IPS DF 19.7 (cell line): ENCODE measurements around the gene CDK5.

Experiments used
- DNase-seq: peaks from one replicate; pipeline ENCODE4 v3.0.0-alpha.2; 2013; ENCODE audit warnings: low read depth, low spot score

The CDK5 gene

GRCh38 chr7:151057506-151057988 lies at the start of gene CDK5:
Gene CDK5, minus strand, starts transcription at chr7:151057897. Its CDS starts 49 bp downstream, at chr7:151057848.
- no peak for DNase-seq

DNA sequence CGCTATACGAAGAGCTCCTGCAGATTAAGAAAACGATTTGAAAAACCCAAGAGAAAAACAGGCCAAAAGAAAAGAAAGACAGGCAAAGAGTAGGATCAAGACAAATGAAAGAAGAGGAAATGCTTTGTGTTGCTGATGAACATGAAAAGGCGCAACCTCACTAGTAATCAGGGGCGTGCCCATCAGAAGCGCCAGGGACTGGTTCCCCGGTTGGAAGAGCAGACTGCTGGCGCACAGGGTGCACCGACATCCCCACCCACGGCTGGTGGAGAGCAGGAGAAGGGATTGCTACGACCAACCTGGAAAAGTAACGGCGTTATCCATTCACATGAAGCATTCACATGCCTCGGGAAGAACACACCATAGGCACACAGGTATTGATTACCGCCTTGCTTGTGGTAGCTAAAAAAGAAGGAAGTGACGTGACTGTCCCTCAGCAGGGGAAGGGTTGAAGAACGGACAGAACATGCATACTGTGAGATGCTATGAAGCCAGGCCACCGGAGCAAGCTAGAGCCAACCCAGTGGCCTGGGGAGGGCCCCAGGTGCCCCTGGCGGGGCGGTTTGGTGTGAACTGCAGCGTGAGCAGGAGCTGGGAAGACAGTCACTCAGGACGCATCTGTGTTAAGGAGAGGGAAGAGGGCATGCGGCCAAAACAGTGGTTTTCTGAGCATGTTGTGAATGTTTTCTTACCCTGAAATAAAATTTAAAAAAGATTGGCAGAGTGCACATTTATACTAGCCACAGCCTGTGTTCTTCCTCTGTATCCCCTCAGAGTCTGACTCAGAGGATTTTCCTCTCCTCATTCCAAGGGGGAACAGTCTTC lies 46.9 kb upstream of the CDK5 start:
- no peak for DNase-seq

DNA sequence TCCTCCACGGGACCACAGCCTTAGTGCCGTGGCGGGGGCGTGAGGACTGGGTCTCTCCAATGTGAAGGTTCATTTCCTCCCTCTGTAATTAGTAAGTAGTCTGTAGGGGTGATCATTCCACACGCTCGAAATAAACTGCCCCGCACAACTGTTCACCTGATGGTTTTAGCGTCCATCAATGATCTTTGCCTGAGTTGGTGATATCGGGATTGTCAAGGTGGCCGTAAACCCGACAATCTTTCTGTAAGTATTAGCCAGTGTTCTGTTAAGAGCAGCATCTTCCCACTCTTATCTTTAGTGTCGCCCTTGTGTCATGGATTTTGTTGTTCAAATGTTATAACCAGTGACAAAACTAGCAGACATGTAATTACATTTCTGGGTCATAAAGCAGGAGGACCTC lies 46.3 kb upstream of the CDK5 start:
- DNase-seq = no peak

GRCh38 chr7:151102991-151103390 lies 45.3 kb upstream of the CDK5 start:
- DNase-seq = no peak

DNA sequence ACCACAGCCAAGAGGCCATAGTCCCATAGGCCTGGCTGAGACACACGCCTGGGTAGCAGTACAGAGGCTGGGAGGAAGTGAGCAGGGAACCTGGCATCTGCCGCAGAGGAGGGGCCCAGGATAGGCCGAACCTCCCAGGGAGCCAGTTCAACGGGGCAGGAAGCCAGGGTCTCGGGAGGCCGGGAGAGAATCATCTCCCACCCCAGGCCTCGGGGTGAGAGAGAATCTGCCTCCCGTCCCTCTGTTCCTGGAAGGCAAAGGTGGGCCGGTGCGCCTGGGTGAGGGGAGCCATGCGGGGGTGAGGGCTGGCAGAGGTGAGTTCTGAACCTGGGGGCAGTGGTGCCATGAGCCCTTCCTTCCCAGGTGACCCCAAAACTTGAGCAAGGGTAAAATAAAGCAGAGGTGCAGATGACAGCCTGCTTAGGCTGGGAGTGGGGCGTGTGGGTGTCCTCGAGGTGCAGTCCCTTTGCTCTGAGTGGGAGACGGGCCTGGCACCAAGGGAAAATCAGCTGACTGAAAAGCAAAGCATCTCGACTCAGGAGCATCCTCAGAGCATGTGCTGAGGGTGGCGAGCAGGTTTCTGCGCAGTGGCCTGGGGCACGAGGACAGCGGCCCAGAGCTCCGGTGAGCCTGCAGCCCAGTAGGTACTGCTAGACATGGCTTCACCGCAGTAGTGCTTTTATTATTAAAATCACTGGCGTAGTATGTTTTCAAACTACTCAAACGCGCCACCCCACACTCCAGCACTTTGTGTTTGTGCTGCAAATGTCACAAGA lies 44.1 kb upstream of the CDK5 start:
- no peak for DNase-seq

DNA sequence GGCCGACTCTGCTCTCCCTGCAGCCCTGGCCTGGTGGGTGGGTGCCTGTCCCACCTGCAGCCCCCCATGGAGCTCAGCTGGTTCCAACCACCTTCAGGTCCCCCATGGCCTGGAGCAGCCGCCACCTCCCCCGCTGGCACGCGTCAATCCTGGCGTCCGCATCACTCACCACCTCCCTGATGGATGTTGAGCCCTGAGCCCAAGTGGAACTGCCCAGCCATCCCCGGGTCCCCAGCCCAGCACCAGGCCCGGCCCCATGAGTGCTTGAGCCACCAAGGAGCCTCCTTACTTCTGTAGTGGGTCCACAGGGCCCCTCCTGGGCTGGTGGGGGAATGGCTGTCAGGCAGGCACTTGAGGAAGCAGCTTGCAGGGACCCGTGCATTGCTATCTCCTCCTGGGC lies 43.2 kb upstream of the CDK5 start:
- no peak for DNase-seq

DNA sequence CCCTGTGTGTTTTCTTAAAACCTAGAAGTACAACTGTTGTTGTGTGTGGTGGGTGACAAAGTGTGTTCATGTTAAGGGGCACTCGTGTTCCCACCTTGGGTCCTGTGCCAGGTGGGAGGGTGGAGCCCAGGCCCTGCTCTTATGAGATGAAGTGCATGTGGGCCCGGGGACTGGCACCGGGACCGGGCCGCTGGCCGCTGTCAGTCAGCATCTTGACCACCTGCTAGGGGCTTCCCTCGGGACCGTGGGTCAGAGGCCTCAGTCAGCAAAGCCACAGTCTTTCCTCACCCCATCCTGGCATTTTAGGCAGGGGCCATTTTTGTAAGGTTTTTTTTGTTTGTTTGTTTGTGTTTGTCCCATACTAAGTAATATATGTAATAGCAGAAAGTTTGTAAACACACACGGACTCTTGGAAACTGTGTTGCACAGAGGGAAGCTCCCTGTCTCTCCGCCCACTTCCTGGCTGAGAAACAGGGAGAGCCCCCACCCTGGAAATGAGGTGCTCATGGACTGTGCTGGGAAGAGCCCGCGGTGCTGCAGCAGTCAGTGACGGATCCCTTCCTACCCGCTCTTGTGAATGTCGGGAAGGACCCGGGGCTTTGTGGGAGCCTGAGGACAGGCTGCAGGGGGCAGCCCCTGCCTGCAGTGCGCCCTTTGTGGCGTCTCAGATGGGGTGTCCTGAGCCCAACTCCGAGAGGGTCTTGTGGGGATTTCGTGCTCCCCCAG lies 42.0 kb upstream of the CDK5 start:
- no peak for DNase-seq

GRCh38 chr7:151095828-151096475 lies 38.3 kb upstream of the CDK5 start:
- DNase-seq = no peak

DNA sequence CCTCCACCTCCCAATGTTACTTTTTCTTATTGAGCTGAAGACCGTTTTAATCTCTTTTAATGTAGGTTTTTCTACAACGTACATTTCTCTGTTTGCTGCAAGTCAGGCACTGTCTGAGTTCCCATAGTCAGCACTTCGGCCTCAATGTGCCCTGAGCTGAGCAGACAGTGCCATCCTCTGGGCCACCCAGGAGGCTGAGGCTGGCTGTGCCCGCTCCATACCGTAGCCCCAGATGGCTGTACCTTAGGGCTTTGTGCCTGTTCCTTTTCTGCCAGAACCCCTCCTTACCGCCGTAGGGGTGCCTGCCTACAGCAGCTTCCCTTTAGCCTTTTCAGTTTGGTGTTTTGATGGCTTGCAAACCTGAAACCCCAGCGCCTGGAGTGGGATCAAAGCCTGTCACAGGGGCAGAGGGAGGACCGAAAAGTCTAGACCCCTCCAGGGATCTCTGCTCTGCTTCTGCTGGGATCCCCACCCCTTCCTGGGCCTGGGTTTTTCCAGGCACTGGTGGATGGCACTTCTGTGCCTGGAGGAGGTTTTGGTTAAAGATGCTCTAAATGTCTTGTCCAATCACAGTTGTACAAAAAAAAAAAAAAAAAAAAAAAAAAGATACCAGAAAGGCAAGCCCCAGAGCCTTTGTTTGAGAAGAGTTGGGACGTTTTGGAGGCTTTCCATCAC lies 37.6 kb upstream of the CDK5 start:
- DNase-seq = no peak

DNA sequence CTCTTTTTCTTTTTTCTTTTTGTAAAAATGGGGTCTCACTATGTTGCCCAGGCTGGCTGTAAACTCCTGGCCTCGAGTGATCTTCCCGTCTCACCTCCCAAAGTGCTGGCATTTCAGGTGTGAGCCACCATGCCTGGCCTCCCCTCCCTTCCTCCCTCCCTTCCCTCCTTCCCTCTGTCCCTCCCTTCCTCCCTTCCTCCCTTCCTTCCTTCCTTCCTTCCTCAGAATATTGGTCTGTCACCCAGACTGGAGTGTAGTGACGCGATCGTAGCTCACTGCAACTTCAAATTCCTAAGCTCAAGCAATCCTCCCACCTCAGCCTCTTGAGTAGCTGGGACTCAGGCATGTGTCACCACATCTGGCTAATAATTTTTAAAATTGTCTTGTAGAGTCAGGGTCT lies 37.0 kb upstream of the CDK5 start:
- no peak for DNase-seq

- no peak for DNase-seq
These were observed 36.1 kb upstream of the CDK5 start for GRCh38 chr7:151093748-151094147.

- no peak for DNase-seq
These were observed 34.3 kb upstream of the CDK5 start for GRCh38 chr7:151091988-151092387.

DNA sequence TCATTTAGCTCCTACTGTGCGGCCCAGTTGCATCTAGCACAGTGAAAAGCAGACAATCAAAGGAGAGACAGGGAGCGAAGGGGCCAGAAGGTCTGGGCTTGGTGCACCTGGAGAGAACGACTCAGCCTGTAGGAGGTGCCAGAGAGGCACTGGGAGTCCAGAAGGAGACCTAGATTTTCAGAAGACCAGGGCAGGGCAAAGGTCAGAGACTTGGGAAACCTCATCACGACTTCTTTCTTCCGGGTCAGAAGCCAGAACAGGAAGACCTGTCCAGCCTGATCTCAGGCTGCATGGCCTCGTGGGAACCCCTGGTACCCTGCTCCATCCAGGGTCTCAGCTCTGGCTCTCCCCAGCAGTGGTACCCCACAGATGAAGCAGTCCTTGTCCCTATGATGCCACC lies 33.7 kb upstream of the CDK5 start:
- no peak for DNase-seq

- DNase-seq = no peak
These were observed 33.3 kb upstream of the CDK5 start for GRCh38 chr7:151091003-151091402.

GRCh38 chr7:151089893-151090730 lies 32.4 kb upstream of the CDK5 start:
- DNase-seq = no peak

GRCh38 chr7:151088856-151089699 lies 31.4 kb upstream of the CDK5 start:
- no peak for DNase-seq

DNA sequence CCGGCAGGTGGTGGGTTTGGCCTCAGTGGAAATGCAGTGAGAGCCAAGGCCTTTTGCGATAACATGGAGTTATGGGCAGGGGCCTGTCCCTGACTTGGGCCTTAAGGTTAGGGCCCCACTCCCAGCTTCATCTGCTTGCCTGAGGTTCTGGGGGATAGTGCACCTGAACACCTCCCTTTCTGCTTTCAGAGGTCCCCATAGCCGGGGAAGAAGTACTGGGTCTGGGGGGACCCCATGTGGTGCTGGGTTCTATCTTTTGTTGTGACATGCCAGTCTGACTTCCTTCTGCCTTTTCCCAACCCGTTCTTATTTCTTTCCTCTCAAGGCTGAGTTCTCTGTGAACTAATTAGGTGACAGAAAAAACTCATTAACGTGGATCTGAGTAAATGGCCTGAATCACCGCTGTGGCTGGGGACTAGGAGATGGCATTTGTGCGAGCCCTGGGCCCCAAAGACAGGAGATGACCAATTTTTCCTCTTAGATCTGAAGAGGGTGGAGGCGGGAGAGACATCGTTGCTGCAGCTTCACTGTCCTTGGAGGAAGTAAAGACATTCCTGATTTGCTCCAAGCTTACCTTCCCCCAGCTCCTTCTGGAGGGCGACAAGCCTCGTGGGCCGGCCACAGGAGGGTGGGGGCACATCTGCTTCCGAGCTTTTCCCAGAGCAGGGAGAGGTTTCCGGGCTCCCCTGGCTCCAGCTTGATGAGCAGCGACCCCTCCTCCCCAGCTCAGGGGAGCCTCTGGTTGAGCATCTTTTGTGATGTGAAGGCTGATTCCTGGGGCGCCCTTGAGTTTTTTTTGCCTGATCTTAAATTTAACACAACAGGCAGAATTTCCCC lies 30.5 kb upstream of the CDK5 start:
- DNase-seq = no peak

DNA sequence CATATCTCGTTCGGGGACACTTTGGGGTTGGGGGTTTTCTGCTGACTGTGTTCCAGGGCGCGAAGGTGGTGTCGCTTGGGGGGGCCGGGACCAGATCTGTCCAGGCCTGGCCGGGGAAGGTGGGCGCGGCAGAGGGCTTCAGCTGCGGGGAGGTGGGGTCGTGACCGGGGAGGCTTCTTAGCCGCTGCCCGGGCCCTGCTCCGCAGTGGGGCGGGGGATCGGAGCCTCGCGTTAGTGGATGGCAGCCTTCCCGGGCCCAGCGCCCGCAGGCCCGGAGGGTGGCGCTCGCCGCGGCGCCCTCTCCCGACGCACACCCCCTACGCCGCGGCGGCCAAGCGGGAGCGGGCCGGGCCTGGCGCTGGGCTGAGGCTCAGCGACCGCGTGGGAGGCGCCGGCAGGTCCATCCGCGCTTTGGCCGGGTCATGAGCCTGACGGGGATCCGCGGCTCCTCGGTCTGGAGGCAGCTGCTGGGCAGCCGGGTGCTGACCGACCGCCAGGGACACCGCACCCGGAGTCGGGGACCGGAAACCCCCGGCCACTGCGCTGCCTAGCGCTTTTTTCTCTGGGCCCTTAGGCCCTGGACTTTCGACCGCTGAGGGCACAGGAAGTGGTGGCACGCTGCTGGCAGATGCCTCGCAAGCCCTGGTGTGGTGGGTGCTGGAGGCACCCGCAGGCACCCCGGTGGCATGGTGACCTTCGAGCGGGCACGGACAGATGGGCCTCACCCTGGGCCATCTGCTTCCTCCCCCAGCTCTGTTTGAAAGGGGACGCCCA lies 29.7 kb upstream of the CDK5 start:
- no peak for DNase-seq
